GM19455 (cell line): ENCODE data around the gene FMO4.
"Not testable (repeated sequence)": the region's sequence is repeated elsewhere in the genome, so short reads cannot be mapped to it uniquely, and the experiment has no call there.

Experiments
- ATAC-seq: cut with Tn5 transposase; IDR thresholded peaks from one replicate; pipeline ENCODE4 v1.9.1; 2021; ENCODE audit not compliant: unreplicated experiment

Gene FMO4

GRCh38 chr1:171329251-171329650 is 15.3 kb downstream of the FMO4 start:
- no peak for ATAC-seq

- ATAC-seq = no peak
Observed at GRCh38 chr1:171334024-171334640, 20.1 kb downstream of the FMO4 start.

DNA sequence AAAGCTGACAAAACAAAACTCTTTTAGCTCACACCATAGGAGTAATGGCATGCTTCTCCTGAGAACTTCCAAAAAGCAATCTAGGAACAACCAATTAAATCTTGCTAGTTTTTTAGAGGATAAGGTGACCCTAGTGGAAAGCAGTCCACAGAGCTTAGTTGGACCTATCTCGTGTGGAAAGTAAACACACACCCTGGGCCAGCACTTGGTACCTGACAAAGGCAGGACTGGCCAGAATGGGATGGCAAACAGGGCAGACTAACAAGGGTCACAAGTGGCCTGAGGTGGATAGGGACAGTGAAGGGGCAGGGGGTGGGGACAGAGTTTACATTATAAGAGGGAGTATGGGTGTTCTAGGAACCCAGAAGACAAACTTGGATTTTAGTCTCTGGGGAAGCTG is 22.0 kb downstream of the FMO4 start:
- no peak for ATAC-seq

GRCh38 chr1:171339345-171339744 is 25.4 kb downstream of the FMO4 start:
- ATAC-seq = not testable (repeated sequence)

DNA sequence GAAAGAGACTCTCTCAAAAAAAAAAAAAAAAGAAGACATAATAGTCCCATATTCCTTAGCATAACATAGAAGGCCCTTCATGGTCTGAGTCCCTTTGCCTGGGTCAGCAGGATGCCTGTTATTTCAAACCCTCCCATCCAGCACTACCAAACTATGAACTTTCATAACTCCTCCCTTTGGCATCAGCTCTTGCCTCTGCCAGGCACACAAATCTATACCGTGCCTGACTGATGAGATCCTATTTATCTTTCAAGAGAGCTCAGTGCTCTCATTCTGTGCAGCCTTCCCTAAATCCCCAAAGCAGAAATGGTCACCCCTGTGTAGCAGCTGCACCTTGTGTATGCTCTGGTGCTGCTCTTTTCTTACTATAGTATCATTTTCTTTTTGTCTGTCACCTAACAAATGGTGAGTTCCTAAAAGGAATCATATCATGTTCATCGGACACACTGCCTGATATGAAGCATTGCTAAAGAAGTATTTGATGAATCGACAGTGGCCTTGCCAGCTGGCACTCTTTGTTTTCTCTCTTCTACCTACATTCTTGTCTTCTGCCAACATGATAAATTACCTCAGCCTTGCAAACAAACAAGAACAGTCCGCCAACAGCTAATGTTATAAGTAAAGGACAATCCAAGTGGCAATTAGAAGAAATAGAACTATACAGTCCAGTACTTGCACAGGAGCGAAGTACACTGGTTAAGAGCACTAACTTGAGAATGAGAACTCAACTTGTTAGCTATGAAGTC is 29.9 kb downstream of the FMO4 start:
- ATAC-seq = no peak

DNA sequence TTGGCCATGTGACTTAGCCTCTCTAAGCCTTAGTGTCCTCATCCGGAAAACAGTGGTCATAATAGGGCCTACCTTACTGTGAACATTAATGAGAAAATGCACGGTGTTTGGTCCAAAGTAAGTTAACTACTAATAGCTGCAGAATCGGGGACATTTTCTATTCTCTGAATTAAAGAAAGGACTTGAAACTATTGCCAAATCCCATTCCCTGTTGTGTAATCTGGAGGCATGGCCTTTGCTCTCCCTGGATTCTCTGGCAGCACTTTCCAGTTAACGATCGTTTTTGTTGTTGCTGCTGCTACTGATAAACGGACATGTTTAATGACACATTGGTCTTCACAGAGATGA is 30.5 kb downstream of the FMO4 start:
- no peak for ATAC-seq

- ATAC-seq = no peak
Observed at GRCh38 chr1:171345536-171345935, 31.6 kb downstream of the FMO4 start.

- ATAC-seq = no peak
Observed at GRCh38 chr1:171346881-171347280, 32.9 kb downstream of the FMO4 start.

- ATAC-seq = no peak
Observed at GRCh38 chr1:171350594-171350993, 36.6 kb downstream of the FMO4 start.

DNA sequence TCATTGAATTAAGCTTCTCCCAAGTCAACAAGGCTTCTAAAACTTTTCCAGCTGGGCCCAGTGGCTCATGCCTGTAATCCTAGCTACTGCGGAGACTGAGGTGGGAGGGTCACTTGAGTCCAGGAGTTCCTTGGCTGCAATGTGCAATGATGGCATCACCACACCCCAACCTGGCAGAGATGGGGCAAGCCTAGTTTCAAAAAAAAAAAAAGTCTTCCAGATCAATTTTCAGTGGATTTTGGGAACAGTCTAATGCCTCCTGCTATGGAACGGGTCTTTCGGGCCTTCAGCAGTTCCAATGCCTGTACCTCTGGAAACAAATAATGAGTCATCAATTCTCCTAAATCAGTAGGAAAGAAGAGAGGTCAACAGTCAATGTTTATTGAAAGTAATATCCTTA is 38.0 kb downstream of the FMO4 start:
- no peak for ATAC-seq

GRCh38 chr1:171352554-171352953 is 38.6 kb downstream of the FMO4 start:
- no peak for ATAC-seq

DNA sequence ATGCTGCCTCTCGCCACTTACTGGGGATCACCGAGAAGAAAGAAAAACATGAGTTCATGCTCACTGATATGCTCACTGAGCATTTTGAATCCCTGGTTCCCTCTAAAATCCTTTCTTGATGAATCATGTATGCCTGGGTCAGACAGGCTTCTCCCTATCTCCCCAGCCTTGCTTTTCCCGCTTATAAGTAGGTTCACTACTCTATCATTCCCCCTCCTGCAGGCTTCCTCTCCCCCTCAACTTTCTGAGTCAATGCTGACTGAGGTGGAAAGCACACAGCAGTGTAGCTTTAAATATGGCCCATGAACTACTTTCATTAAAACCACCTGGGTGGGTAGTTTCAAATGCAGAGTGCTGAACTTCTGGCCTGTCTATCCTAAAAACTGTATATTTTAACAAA is 41.7 kb downstream of the FMO4 start:
- no peak for ATAC-seq

GRCh38 chr1:171357179-171357578 is 43.2 kb downstream of the FMO4 start:
- no peak for ATAC-seq

DNA sequence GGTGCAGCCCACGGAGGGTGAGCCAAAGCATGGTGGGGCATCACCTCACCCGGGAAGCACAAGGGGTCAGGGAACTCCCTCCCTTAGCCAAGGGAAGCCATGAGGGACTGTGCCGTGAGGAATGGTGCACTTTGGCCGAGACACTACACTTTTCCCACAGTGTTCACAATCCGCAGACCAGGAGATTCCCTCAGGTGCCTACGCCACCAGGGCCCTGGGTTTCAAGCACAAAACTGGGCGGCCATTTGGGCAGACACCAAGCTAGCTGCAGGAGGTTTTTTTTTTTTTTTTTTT is 45.3 kb downstream of the FMO4 start:
- not testable (repeated sequence) for ATAC-seq

DNA sequence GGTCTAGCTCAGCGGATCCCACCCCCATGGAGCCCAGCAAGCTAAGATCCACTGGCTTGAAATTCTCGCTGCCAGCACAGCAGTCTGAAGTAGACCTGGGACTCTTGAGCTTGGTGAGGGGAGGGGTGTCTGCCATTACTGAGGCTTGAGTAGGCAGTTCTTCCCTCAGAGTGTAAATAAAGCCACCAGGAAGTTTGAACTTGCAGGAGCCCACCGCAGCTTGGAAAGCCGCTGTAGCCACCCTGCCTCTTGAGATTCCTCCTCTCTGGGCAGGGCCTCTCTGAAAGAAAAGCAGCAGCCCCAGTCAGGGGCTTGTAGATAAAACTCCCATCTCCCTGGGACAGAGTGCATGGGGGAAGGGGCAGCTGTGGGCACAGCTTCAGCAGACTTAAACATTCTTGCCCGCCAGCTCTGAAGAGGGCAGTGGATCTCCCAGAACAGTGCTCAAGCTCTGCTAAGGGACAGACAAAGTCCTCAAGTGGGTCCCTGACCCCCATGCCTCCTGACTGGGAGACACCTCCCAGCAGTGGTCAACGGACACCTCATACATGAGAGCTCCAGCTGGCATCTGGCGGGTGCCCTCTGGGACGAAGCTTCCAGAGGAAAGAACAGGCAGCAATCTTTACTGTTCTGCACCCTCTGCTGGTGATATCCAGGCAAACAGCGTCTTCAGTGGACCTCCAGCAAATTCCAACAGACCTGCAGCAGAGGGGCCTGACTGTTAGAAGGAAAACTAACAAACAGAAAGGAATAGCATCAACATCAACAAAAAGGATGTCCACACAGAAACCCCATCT is 45.9 kb downstream of the FMO4 start:
- ATAC-seq = not testable (repeated sequence)

- ATAC-seq = no peak
Observed at GRCh38 chr1:171366085-171366484, 52.1 kb downstream of the FMO4 start.

DNA sequence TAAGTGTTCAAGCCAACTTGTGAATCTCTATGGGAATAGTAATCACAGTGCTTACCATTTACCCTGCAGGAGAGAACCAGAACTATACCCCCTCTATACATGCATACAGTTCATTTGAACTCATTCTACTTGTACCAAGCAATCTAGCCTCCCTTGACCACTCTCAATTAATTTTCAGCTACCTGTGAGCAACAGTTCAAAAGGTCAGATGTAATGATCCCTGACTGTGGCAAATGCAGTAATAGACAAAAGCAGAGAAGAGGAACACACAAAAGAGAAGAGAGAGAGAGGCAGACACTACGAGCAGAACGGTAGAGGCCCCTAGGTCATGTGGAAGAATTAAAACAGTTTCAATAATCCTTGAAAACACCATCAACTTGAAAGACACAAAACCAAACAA is 52.8 kb downstream of the FMO4 start:
- ATAC-seq = no peak

GRCh38 chr1:171367436-171367835 is 53.5 kb downstream of the FMO4 start:
- ATAC-seq = no peak

- no peak for ATAC-seq
Observed at GRCh38 chr1:171372418-171373084, 58.6 kb downstream of the FMO4 start.

DNA sequence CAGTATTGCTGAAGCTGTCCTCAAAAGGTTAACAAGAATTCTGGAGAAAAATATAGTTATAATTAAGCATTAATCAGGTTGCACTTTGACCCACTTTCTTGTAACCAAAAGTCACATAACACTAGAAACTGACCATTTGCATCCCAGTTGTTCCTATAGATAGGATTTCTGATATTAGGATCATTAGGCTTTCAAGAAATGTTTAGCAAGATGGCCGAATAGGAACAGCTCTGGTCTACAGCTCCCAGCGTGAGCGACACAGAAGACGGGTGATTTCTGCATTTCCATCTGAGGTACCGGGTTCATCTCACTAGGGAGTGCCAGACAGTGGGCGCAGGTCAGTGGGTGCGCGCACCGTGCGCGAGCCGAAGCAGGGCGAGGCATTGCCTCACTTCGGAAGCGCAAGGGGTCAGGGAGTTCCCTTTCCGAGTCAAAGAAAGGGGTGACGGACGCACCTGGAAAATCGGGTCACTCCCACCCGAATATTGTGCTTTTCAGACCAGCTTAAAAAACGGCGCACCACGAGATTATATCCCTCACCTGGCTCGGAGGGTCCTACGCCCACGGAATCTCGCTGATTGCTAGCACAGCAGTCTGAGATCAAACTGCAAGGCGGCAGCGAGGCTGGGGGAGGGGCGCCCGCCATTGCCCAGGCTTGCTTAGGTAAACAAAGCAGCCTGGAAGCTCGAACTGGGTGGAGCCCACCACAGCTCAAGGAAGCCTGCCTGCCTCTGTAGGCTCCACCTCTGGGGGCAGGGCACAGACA is 59.6 kb downstream of the FMO4 start:
- ATAC-seq = not testable (repeated sequence)

GRCh38 chr1:171379846-171380245 is 65.9 kb downstream of the FMO4 start:
- ATAC-seq = no peak
